Thoracic aorta (tissue), 2 donors: ENCODE results near the gene TMEM248. TPM values are rescaled to one million over a fixed set of nuclear protein-coding genes. Genes with fewer than 3 reads are reported as not detected.
"Not testable (repeated sequence)": the region's sequence is repeated elsewhere in the genome, so short reads cannot be mapped to it uniquely, and the experiment has no call there.

ENCODE experiments used
- ATAC-seq: fragments of 150-250 bp; one replicate; pipeline ENCODE4 v1.8.0; 2017; ENCODE audit warnings: low read depth; ENCODE audit not compliant: insufficient number of reproducible peaks, low FRiP score
- DNase-seq: peaks from one replicate; pipeline ENCODE4 v3.0.0-alpha.2; 2020; ENCODE audit warnings: low spot score
- H3K27ac ChIP-seq, 2 donors: fragments of 200-600 bp; sonication (generic); 1 replicate in 1 of 2; 2 replicates in 1 of 2; pipeline ENCODE4 v1.5.1; 2016; ENCODE audit warnings: mild to moderate bottlenecking in 2 of 2, moderate library complexity in 2 of 2
- H3K27me3 ChIP-seq: fragments of 200-600 bp; sonication (generic); replicated peaks from 2 replicates; pipeline ENCODE4 v1.6.0; 2016; ENCODE audit warnings: mild to moderate bottlenecking; ENCODE audit not compliant: insufficient read depth
- H3K36me3 ChIP-seq: fragments of 200-600 bp; sonication (generic); one replicate; pipeline ENCODE4 v1.5.1; 2016
- H3K4me1 ChIP-seq, 2 donors: fragments of 200-600 bp; sonication (generic); 1 replicate in 1 of 2; 2 replicates in 1 of 2; pipeline versions ENCODE4 v1.5.1 to v1.6.0; 2016; ENCODE audit warnings: low read depth in 2 of 2, mild to moderate bottlenecking in 1 of 2; ENCODE audit not compliant: control insufficient read depth in 1 of 2
- H3K4me3 ChIP-seq: fragments of 200-600 bp; sonication (generic); 2 replicates; pipeline ENCODE4 v1.5.1; 2016; ENCODE audit warnings: mild to moderate bottlenecking
- H3K9me3 ChIP-seq: fragments of 200-600 bp; sonication (generic); 2 replicates; pipeline ENCODE4 v1.5.1; 2016
- CTCF ChIP-seq: fragments of 200-600 bp; sonication (generic); IDR thresholded peaks from one replicate; pipeline ENCODE4 v1.5.1; 2019; ENCODE audit warnings: antibody characterized with exemption
- total RNA-seq, 2 donors: library from RNA; depleted of rRNA; stranded (reverse); fragments of >200 nt; gene quantifications; one replicate each; pipeline versions ENCODE4 v1.1.0 to v1.2.3, GENCODE V29; 2016

Gene TMEM248, protein sequence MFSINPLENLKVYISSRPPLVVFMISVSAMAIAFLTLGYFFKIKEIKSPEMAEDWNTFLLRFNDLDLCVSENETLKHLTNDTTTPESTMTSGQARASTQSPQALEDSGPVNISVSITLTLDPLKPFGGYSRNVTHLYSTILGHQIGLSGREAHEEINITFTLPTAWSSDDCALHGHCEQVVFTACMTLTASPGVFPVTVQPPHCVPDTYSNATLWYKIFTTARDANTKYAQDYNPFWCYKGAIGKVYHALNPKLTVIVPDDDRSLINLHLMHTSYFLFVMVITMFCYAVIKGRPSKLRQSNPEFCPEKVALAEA
- total RNA-seq: 100 to 1,000 TPM; 108 to 130 TPM

- H3K4me3 ChIP-seq: peak within 1 kb of the TSS; percentile 88
- TF ChIP-seq CTCF: no peak
- H3K4me1 ChIP-seq: peaks cover 30 to 35% of the 10 kb centered on the region in 2 donors
- H3K27me3 ChIP-seq: no peaks in the 10 kb centered on the region
- peak; percentile 66 for DNase-seq
- ATAC-seq: peak; percentile 94
- H3K9me3 ChIP-seq: no peaks in the 10 kb centered on the region
- H3K27ac ChIP-seq: peak within 1 kb of the TSS; percentile 55 to 71
- no peaks in the 10 kb centered on the region for H3K36me3 ChIP-seq
These were observed at the start of gene TMEM248 for GRCh38 chr7:66920769-66921395. TMEM248 (plus strand) TSS chr7:66921225; CDS start chr7:66941866, 20,641 bp downstream.

DNA sequence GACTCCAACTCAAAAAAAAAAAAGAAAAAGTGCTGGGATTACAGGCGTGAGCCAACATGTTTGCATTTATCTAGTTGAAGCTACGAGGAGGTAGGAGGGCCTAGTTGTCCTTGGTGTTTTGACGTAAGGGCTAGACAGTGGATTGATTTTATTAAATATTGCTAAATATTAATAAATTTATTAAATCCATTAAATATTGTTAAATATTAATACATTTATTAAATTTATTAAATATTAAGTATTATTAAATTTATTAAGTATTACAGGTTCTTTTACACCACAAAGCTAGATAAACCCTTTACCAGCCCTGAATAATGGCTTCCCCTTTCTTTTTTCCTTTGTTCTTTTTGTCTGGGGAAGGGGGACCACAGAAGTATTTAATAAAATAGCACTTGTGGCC lies 47.5 kb upstream of the TMEM248 start:
- H3K4me1 ChIP-seq: no peaks in the 10 kb centered on the region
- H3K36me3 ChIP-seq: no peaks in the 10 kb centered on the region
- no peaks in the 10 kb centered on the region for H3K27me3 ChIP-seq
- DNase-seq: no peak
- ATAC-seq: no peak
- H3K27ac ChIP-seq: no peak overlapping the region
- TF ChIP-seq CTCF: no peak
- H3K4me3 ChIP-seq: no peak overlapping the region
- H3K9me3 ChIP-seq: no peaks in the 10 kb centered on the region

DNA sequence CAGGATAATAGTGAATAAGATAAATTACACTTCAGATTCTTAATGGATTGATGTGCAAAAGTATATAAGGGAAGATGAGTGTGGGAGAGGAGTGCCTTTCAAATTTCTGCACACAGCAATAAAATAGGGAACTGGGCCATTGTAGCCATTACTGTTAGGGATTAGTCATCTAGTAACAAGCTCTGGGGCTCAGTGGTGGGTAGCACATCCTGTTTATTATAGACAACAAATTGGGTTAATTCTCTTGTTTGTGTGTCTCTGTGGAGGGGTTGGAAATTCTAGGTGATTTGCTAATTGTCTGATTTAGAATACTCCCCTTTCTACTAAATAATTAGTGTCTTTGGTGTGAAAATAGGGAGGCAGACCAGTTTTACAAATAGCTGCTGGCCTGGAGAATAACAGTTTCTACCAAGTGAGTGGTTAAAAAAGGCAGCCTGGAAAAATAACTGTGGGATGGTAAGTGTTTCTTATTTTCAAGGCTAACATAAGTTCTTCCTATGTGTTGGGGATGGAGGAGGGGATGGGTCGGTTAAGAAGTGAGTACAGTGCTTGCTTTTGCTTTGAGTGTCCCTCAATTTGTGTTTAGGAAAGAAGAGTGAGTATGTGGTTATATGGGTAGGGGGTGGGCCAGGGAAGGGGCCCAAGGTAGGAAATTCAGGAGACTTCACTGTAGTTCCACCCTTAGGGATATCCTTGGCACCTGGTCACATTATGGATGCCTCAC lies 43.3 kb upstream of the TMEM248 start:
- Histone ChIP-seq H3K27ac (no peak overlapping the region), H3K4me3 (no peak overlapping the region), H3K27me3 (no peaks in the 10 kb centered on the region), H3K4me1 (no peaks in the 10 kb centered on the region), H3K36me3 (no peaks in the 10 kb centered on the region), H3K9me3 (no peaks in the 10 kb centered on the region)
- DNase-seq (no peak), ATAC-seq (no peak)
- no peak for TF ChIP-seq CTCF

DNA sequence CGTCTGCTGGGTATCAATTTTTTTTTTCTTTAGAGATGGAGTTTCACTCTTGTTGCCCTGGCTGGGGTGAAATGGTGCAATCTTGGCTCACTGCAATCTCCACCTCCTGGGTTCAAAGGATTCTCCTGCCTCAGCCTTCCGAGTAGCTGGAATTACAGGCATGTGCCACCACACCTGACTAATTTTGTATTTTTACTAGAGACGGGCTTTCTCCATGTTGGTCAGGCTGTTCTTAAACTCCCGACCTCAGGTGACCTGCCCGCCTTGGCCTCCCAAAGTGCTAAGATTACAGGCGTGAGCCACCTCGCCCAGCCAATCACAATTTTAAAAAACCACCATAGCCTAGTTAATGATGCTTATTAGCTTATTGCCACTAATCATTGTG lies 42.7 kb upstream of the TMEM248 start:
- H3K36me3 ChIP-seq, H3K9me3 ChIP-seq, DNase-seq, H3K27ac ChIP-seq, H3K27me3 ChIP-seq, H3K4me1 ChIP-seq, H3K4me3 ChIP-seq, ATAC-seq: not testable (repeated sequence)

- H3K36me3 ChIP-seq: no peaks in the 10 kb centered on the region
- H3K4me1 ChIP-seq: no peaks in the 10 kb centered on the region
- no peak for DNase-seq
- no peak overlapping the region for H3K4me3 ChIP-seq
- TF ChIP-seq CTCF: no peak
- no peaks in the 10 kb centered on the region for H3K9me3 ChIP-seq
- no peaks in the 10 kb centered on the region for H3K27me3 ChIP-seq
- no peak overlapping the region for H3K27ac ChIP-seq
- ATAC-seq: no peak
These were observed 41.0 kb upstream of the TMEM248 start for GRCh38 chr7:66880053-66880452.

- H3K27me3 ChIP-seq: not testable (repeated sequence)
These were observed 40.4 kb upstream of the TMEM248 start for GRCh38 chr7:66880577-66880976.

More at GRCh38 chr7:66880577-66880976, 40.4 kb upstream of the TMEM248 start:
- H3K36me3 ChIP-seq, H3K4me3 ChIP-seq, ATAC-seq, H3K27ac ChIP-seq, H3K4me1 ChIP-seq, H3K9me3 ChIP-seq, DNase-seq: not testable (repeated sequence)
